Measurements from ENCODE around the gene UCHL5. TPM values are rescaled to one million over a fixed set of nuclear protein-coding genes. Genes with fewer than 3 reads are reported as not detected.

The UCHL5 gene
- total RNA-seq, 2 experiments from 2014 or later: 28.6 to 82.5 TPM

DNA sequence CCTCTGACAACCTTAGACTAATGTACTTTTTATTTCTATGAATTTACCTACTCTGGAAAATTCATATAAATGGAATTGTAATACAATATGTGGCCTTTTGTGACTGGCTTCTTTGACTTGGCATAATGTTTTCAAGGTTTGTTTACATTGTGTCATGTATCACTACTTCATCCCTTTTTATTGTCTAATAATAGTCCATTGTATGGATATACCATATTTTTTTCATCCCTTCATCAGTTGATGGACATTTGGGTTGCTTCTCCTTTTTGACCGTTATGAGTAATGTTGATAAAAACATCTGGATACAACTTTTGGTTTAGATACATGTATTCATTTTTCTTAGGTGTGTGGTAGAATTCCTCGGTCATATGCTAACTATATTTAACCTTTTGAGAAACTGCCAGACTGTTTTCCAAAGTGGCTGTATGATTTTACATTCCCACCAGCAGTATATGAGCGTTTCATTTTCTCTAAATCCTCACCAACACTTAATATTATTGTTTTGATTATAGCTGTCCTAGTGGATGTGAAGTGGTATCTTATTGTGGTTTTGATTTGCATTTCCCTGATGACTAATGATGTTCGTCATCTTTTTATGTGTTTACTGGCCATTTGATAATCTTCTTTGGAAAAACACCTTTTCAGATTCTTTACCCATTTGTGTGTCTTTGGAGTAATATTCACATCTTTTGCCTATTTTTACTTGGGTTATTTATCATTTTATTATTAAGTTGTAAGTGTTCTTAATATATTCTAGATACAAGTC, 3.7 kb upstream of the UCHL5 start:
- Histone ChIP-seq H4K20me1 (ENCODE audit: insufficient read depth, low read length) (peaks cover 25% of the 10 kb centered on the region; the same call in 1 of the 2 replicates), H3K9me3 (ENCODE audit: low read length) (peaks cover 8% of the 10 kb centered on the region; the same call in 1 of the 2 replicates), H3K4me2 (ENCODE audit: low read length) (0 out of 2 replicates have a peak overlapping the region, but pooled peaks have one; percentile 6), H3K79me2 (ENCODE audit: insufficient read depth, low read depth, low read length) (peaks cover 94% of the 10 kb centered on the region), H3K36me3 (ENCODE audit: insufficient read depth, low read length) (peaks cover 17% of the 10 kb centered on the region), H3K4me1 (ENCODE audit: insufficient read depth, low read length, poor library complexity, severe bottlenecking) (peaks cover 24% of the 10 kb centered on the region), H2AFZ (ENCODE audit: low read length) (no peak overlapping the region), H3K27ac (ENCODE audit: low read depth, low read length, poor library complexity, severe bottlenecking) (no peak overlapping the region), H3K9me2 (ENCODE audit: insufficient read depth, low read length) (no peaks in the 10 kb centered on the region), H3K4me3 (ENCODE audit: low read depth, low read length, poor library complexity, severe bottlenecking) (no peak overlapping the region)
- TF ChIP-seq CTCF (conservative IDR thresholded peaks at IDR 0.05; ENCODE audit: low read length) (no peak), EZH2phosphoT487 (IDR thresholded peaks at IDR 0.05; ENCODE audit: borderline replicate concordance, low read depth, low read length) (no peak)
- no peak for DNase-seq (ENCODE audit: low spot score)
- CTCF ChIA-PET (ENCODE audit: unreplicated experiment): no interaction called here
- POLR2A ChIA-PET: interaction anchor here (1.2 kb wide), 1 partner anchor 10 kb away, joined by 3 read pairs; no protein-coding TSS in a partner anchor
- intact Hi-C loops (cut with micrococcal nuclease; ENCODE audit: unreplicated experiment): no loop called here
- BruUV-seq (replicated peaks): no TSS peak

- Histone ChIP-seq H3K9me3 (ENCODE audit: low read length) (peaks cover 8% of the 10 kb centered on the region; the same call in 1 of the 2 replicates), H3K4me3 (ENCODE audit: low read depth, low read length, poor library complexity, severe bottlenecking) (peak overlapping the region; percentile 100), H4K20me1 (ENCODE audit: insufficient read depth, low read length) (peaks cover 27% of the 10 kb centered on the region; the same call in 1 of the 2 replicates), H3K27ac (ENCODE audit: low read depth, low read length, poor library complexity, severe bottlenecking) (peak overlapping the region; percentile 82), H3K79me2 (ENCODE audit: insufficient read depth, low read depth, low read length) (peaks cover 96% of the 10 kb centered on the region), H3K36me3 (ENCODE audit: insufficient read depth, low read length) (peaks cover 28% of the 10 kb centered on the region), H3K4me2 (ENCODE audit: low read length) (peak overlapping the region; percentile 84), H2AFZ (ENCODE audit: low read length) (no peak overlapping the region), H3K9me2 (ENCODE audit: insufficient read depth, low read length) (no peaks in the 10 kb centered on the region), H3K4me1 (ENCODE audit: insufficient read depth, low read length, poor library complexity, severe bottlenecking) (peaks cover 37% of the 10 kb centered on the region)
- ChIA-PET POLR2A (interaction anchor here (1.0 kb wide), 1 partner anchor 24 kb away, joined by 4 read pairs; no protein-coding TSS in a partner anchor), CTCF (ENCODE audit: unreplicated experiment) (no interaction called here)
- TF ChIP-seq CTCF (conservative IDR thresholded peaks at IDR 0.05; ENCODE audit: low read length): no peak
- TF ChIP-seq EZH2phosphoT487 (IDR thresholded peaks at IDR 0.05; ENCODE audit: borderline replicate concordance, low read depth, low read length): no peak
- BruUV-seq (replicated peaks): no TSS peak
- peak; percentile 22 for DNase-seq (ENCODE audit: low spot score)
- intact Hi-C loops (cut with micrococcal nuclease; ENCODE audit: unreplicated experiment): no loop called here
These were observed 1.8 kb upstream of the UCHL5 start for GRCh38 chr1:193060938-193061337.

DNA sequence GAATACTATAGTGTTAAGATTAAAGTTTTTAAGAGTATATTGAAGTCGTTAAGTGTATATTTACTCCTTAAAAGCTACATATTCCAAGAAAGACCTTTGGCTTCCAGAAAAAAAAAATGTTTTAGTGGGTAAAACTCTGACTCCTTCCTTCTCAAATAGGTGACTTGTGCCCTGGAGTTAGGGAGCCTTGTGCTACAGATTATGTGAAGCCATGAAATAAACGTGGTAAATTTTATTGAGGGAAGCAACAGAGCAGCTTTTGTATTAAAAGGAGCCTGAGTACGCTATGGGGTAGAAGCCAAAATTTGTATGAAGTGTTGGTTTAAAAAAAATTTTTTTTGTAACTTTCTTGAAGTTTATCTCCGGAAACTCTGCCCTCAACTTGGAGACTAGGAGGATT, 1.2 kb upstream of the UCHL5 start:
- CTCF ChIA-PET (ENCODE audit: unreplicated experiment): no interaction called here
- POLR2A ChIA-PET: interaction anchor here (0.5 to 1.0 kb wide), 5 partner anchors 25 to 1402 kb away, joined by 3 to 7 read pairs (median 3); no protein-coding TSS in a partner anchor

More for the DNA sequence above, 1.2 kb upstream of the UCHL5 start:
- Histone ChIP-seq H4K20me1 (ENCODE audit: insufficient read depth, low read length) (peaks cover 26% of the 10 kb centered on the region), H3K36me3 (ENCODE audit: insufficient read depth, low read length) (peaks cover 32% of the 10 kb centered on the region), H3K4me2 (ENCODE audit: low read length) (peak overlapping the region; percentile 84), H3K9me2 (ENCODE audit: insufficient read depth, low read length) (no peaks in the 10 kb centered on the region), H3K4me1 (ENCODE audit: insufficient read depth, low read length, poor library complexity, severe bottlenecking) (peaks cover 37% of the 10 kb centered on the region), H3K4me3 (ENCODE audit: low read depth, low read length, poor library complexity, severe bottlenecking) (peak overlapping the region; percentile 100), H3K79me2 (ENCODE audit: insufficient read depth, low read depth, low read length) (peaks cover 96% of the 10 kb centered on the region), H3K27ac (ENCODE audit: low read depth, low read length, poor library complexity, severe bottlenecking) (peak overlapping the region; percentile 82), H2AFZ (ENCODE audit: low read length) (no peak overlapping the region), H3K9me3 (ENCODE audit: low read length) (peaks cover 8% of the 10 kb centered on the region; the same call in 1 of the 2 replicates)
- BruUV-seq (replicated peaks): TSS peak; percentile 59
- TF ChIP-seq CTCF (conservative IDR thresholded peaks at IDR 0.05; ENCODE audit: low read length): no peak
- no peak for TF ChIP-seq EZH2phosphoT487 (IDR thresholded peaks at IDR 0.05; ENCODE audit: borderline replicate concordance, low read depth, low read length)
- intact Hi-C loops (cut with micrococcal nuclease; ENCODE audit: unreplicated experiment): no loop called here
- DNase-seq (ENCODE audit: low spot score): no peak
